NAMALWA (cell line): ENCODE data around the gene LMX1B.
A peak's percentile ranks its signal among the peaks of the same experiment; 100 is the strongest.

Source experiments
- DNase-seq: peaks from one replicate; pipeline ENCODE4 v3.0.0-alpha.2; 2015; ENCODE audit warnings: low spot score

The LMX1B gene

GRCh38 chr9:126604059-126605055, 9.4 kb upstream of the LMX1B start:
- no peak for DNase-seq

GRCh38 chr9:126605792-126606482, 7.8 kb upstream of the LMX1B start:
- DNase-seq, result no peak

- no peak for DNase-seq
Measured at GRCh38 chr9:126606483-126606870, 7.3 kb upstream of the LMX1B start.

- no peak for DNase-seq
Measured at GRCh38 chr9:126607086-126607485, 6.6 kb upstream of the LMX1B start.

- peak; percentile 25 for DNase-seq
Measured at GRCh38 chr9:126607731-126608130, 6.0 kb upstream of the LMX1B start.

- DNase-seq, result no peak
Measured at GRCh38 chr9:126608551-126608950, 5.2 kb upstream of the LMX1B start.

- DNase-seq, result no peak
Measured at GRCh38 chr9:126609191-126609590, 4.5 kb upstream of the LMX1B start.

GRCh38 chr9:126609711-126610388, 3.9 kb upstream of the LMX1B start:
- DNase-seq, result no peak

- DNase-seq, result no peak
Measured at GRCh38 chr9:126611193-126611591, 2.5 kb upstream of the LMX1B start.

GRCh38 chr9:126611592-126612325, 2.0 kb upstream of the LMX1B start:
- peak; percentile 73 for DNase-seq

- no peak for DNase-seq
Measured at GRCh38 chr9:126612326-126612812, 1.4 kb upstream of the LMX1B start.

- DNase-seq, result no peak
Measured at GRCh38 chr9:126612813-126613641, 701 bp upstream of the LMX1B start.

- DNase-seq, result no peak
Measured at GRCh38 chr9:126614088-126614454, 343 bp downstream of the LMX1B start.

- DNase-seq, result no peak
Measured at GRCh38 chr9:126614455-126615244, 922 bp downstream of the LMX1B start.

GRCh38 chr9:126615245-126615790, 1.6 kb downstream of the LMX1B start:
- DNase-seq, result no peak

GRCh38 chr9:126615791-126616447, 2.2 kb downstream of the LMX1B start:
- peak; percentile 17 for DNase-seq

- no peak for DNase-seq
Measured at GRCh38 chr9:126616521-126616976, 2.8 kb downstream of the LMX1B start.

- no peak for DNase-seq
Measured at GRCh38 chr9:126617003-126617822, 3.5 kb downstream of the LMX1B start.
